ENCODE data around the gene CHAF1B. TPM values are rescaled to one million over a fixed set of nuclear protein-coding genes. Genes with fewer than 3 reads are reported as not detected.

CHAF1B gene
- total and polyA plus RNA-seq, 2 donors (not counting 3 experiments of a cell fraction or from before 2014, with no cell fraction given) = 7.0 to 13.0 TPM

- Histone ChIP-seq H3K9me3 (replicated peaks; ENCODE audit: control insufficient read depth, insufficient read depth, low read length) (no peaks in the 10 kb centered on the region), H3K9me1 (replicated peaks; ENCODE audit: control insufficient read depth, extremely low read depth, insufficient read depth, low read length) (no peaks in the 10 kb centered on the region), H3K79me2 (ENCODE audit: control insufficient read depth, insufficient read depth, low read length) (peaks cover 6% of the 10 kb centered on the region), H4K20me1 (replicated peaks; ENCODE audit: control insufficient read depth, extremely low read depth, insufficient read depth, low read length) (no peaks in the 10 kb centered on the region), H3K4me1 (ENCODE audit: control insufficient read depth, extremely low read depth, insufficient read depth, low read length) (peaks cover 17% of the 10 kb centered on the region), H3K36me3 (ENCODE audit: control insufficient read depth in 2 of 2, extremely low read depth in 1 of 2, insufficient read depth in 2 of 2, low read length in 2 of 2) (no peaks in the 10 kb centered on the region), H3K4me3 (replicated peaks in 1 of 3; ENCODE audit: insufficient read depth in 1 of 3, low read depth in 1 of 3, low read length in 3 of 3) (no peak overlapping the region), H3K27me3 (ENCODE audit: control insufficient read depth in 2 of 2, insufficient read depth in 2 of 2, low read length in 2 of 2) (no peaks in the 10 kb centered on the region), H3K27ac (ENCODE audit: insufficient read depth, low read depth, low read length) (no peak overlapping the region), H2AFZ (ENCODE audit: low read depth, low read length) (no peak overlapping the region), H3K9ac (replicated peaks; ENCODE audit: extremely low read depth, insufficient read depth, low read length) (no peak overlapping the region), H3K4me2 (ENCODE audit: insufficient read depth, low read length) (no peak overlapping the region)
- no peak for DNase-seq (ENCODE audit: low read depth, low spot score)
- ChIA-PET CTCF (no interaction called here), POLR2A (interaction anchor here (0.7 kb wide), 1 partner anchor 1011 kb away, joined by 4 read pairs; no protein-coding TSS in a partner anchor)
- TF ChIP-seq JUN (IDR thresholded peaks at IDR 0.05; ENCODE audit: borderline replicate concordance, insufficient read depth, insufficient read length, low read depth) = no peak
- FAIRE-seq = no peak
- intact Hi-C loops (cut with micrococcal nuclease) (no loop called here), dilution Hi-C loops (cut with MboI; ENCODE audit: extremely low pct_ligation_motif_present, low sequenced_read_pairs) (no loop called here)
- BruUV-seq (replicated peaks) = no TSS peak
Measured at GRCh38 chr21:36425286-36425685, 40.1 kb downstream of the CHAF1B start.

GRCh38 chr21:36427502-36427901 is 42.3 kb downstream of the CHAF1B start:
- peaks cover 28% of the 10 kb centered on the region for H3K79me2 ChIP-seq (ENCODE audit: control insufficient read depth, insufficient read depth, low read length)
- BruUV-seq (replicated peaks) = no TSS peak
- POLR2A ChIA-PET = no interaction called here

More at GRCh38 chr21:36427502-36427901, 42.3 kb downstream of the CHAF1B start:
- no peak overlapping the region for H2AFZ ChIP-seq (ENCODE audit: low read depth, low read length)
- no peaks in the 10 kb centered on the region for H3K36me3 ChIP-seq (ENCODE audit: control insufficient read depth in 2 of 2, extremely low read depth in 1 of 2, insufficient read depth in 2 of 2, low read length in 2 of 2)
- no peaks in the 10 kb centered on the region for H4K20me1 ChIP-seq (replicated peaks; ENCODE audit: control insufficient read depth, extremely low read depth, insufficient read depth, low read length)
- CTCF ChIA-PET = interaction anchor here (0.8 to 1.2 kb wide), 2 partner anchors 52 to 203 kb away, joined by 3 to 5 read pairs; no protein-coding TSS in a partner anchor
- H3K4me2 ChIP-seq (ENCODE audit: insufficient read depth, low read length) = no peak overlapping the region
- H3K4me3 ChIP-seq (replicated peaks in 1 of 3; ENCODE audit: insufficient read depth in 1 of 3, low read depth in 1 of 3, low read length in 3 of 3) = no peak overlapping the region
- FAIRE-seq = no peak
- no peaks in the 10 kb centered on the region for H3K9me3 ChIP-seq (replicated peaks; ENCODE audit: control insufficient read depth, insufficient read depth, low read length)
- no peak overlapping the region for H3K9ac ChIP-seq (replicated peaks; ENCODE audit: extremely low read depth, insufficient read depth, low read length)
- dilution Hi-C loops (cut with MboI; ENCODE audit: extremely low pct_ligation_motif_present, low sequenced_read_pairs) (no loop called here), intact Hi-C loops (cut with micrococcal nuclease) (no loop called here)
- DNase-seq (ENCODE audit: low read depth, low spot score) = no peak
- H3K27ac ChIP-seq (ENCODE audit: insufficient read depth, low read depth, low read length) = no peak overlapping the region
- no peaks in the 10 kb centered on the region for H3K9me1 ChIP-seq (replicated peaks; ENCODE audit: control insufficient read depth, extremely low read depth, insufficient read depth, low read length)
- H3K4me1 ChIP-seq (ENCODE audit: control insufficient read depth, extremely low read depth, insufficient read depth, low read length) = peaks cover 33% of the 10 kb centered on the region
- no peaks in the 10 kb centered on the region for H3K27me3 ChIP-seq (ENCODE audit: control insufficient read depth in 2 of 2, insufficient read depth in 2 of 2, low read length in 2 of 2)
- TF ChIP-seq POLR2A (IDR thresholded peaks at IDR 0.05; ENCODE audit: low read depth, low read length) (no peak), FOS (IDR thresholded peaks at IDR 0.05; ENCODE audit: borderline replicate concordance, insufficient read depth, low read length) (no peak), EZH2 (IDR thresholded peaks at IDR 0.05; ENCODE audit: borderline replicate concordance, low read depth, low read length, severe bottlenecking) (no peak), MYC (IDR thresholded peaks at IDR 0.05; ENCODE audit: low read depth, low read length) (no peak), GATA2 (IDR thresholded peaks at IDR 0.05; ENCODE audit: insufficient read depth, insufficient read length, low read depth, low read length) (no peak), MAX (IDR thresholded peaks at IDR 0.05; ENCODE audit: insufficient read depth, insufficient read length) (no peak), CTCF (IDR thresholded peaks at IDR 0.05; ENCODE audit: extremely low read depth in 1 of 2, insufficient read depth in 1 of 2, low read depth in 1 of 2, low read length in 2 of 2) (no peak), JUN (IDR thresholded peaks at IDR 0.05; ENCODE audit: borderline replicate concordance, insufficient read depth, insufficient read length, low read depth) (no peak), POLR2AphosphoS5 (IDR thresholded peaks at IDR 0.05; ENCODE audit: insufficient read depth, low read depth, low read length) (no peak)
